Activated CD8-positive, alpha-beta memory T cell treated with anti-CD3 and anti-CD28 coated beads for 36 hours (primary cell): ENCODE measurements around the gene SATB2. TPM values are rescaled to one million over a fixed set of nuclear protein-coding genes. Genes with fewer than 3 reads are reported as not detected.

ENCODE experiments used
- CTCF ChIA-PET: fragments of 350-600 bp; sonication (Branson Sonifier 250); formaldehyde crosslinking; loops from one replicate; lab custom pipeline; 2021; ENCODE audit warnings: antibody characterized with exemption; lab: Charles Lee
- POLR2A ChIA-PET: fragments of 350-600 bp; sonication (Branson Sonifier 250); formaldehyde crosslinking; loops from one replicate; lab custom pipeline; 2021; ENCODE audit warnings: antibody characterized with exemption; lab: Charles Lee
- total RNA-seq, 2 experiments: library from RNA; stranded (reverse); gene quantifications; one replicate each; pipeline ENCODE4 v1.2.3, GENCODE V29; 2021

SATB2 gene
- total RNA-seq, 2 experiments from 2014 or later, result 0.15 to 0.21 TPM

- ChIA-PET POLR2A (no interaction called here), CTCF (interaction anchor here (1.1 kb wide), 1 partner anchor 22 kb away, joined by 3 read pairs; no protein-coding TSS in a partner anchor)
Measured at GRCh38 chr2:199467066-199467822, 9.5 kb upstream of the SATB2 start.

GRCh38 chr2:199466692-199467065 is 8.9 kb upstream of the SATB2 start:
- ChIA-PET POLR2A (no interaction called here), CTCF (interaction anchor here (1.1 kb wide), 1 partner anchor 22 kb away, joined by 3 read pairs; no protein-coding TSS in a partner anchor)

- ChIA-PET CTCF (interaction anchor here (1.1 kb wide), 1 partner anchor 23 kb away, joined by 3 read pairs; no protein-coding TSS in a partner anchor), POLR2A (no interaction called here)
Measured at GRCh38 chr2:199465988-199466691, 8.4 kb upstream of the SATB2 start.

- CTCF ChIA-PET, result no interaction called here
- POLR2A ChIA-PET, result no interaction called here
Measured at GRCh38 chr2:199465390-199465789, 7.7 kb upstream of the SATB2 start.

GRCh38 chr2:199464606-199465352 is 7.0 kb upstream of the SATB2 start:
- ChIA-PET CTCF (no interaction called here), POLR2A (interaction anchor here (0.6 kb wide), 1 partner anchor 39 kb away, joined by 4 read pairs; no protein-coding TSS in a partner anchor)

- ChIA-PET CTCF (no interaction called here), POLR2A (interaction anchor here (0.6 kb wide), 1 partner anchor 38 kb away, joined by 4 read pairs; no protein-coding TSS in a partner anchor)
Measured at GRCh38 chr2:199463708-199464605, 6.2 kb upstream of the SATB2 start.

GRCh38 chr2:199462956-199463692 is 5.4 kb upstream of the SATB2 start:
- CTCF ChIA-PET, result no interaction called here
- POLR2A ChIA-PET, result no interaction called here

- CTCF ChIA-PET, result no interaction called here
Measured at GRCh38 chr2:199462347-199462955, 4.7 kb upstream of the SATB2 start.

GRCh38 chr2:199461711-199462346 is 4.1 kb upstream of the SATB2 start:
- ChIA-PET POLR2A (no interaction called here), CTCF (no interaction called here)

More at GRCh38 chr2:199462347-199462955, 4.7 kb upstream of the SATB2 start:
- POLR2A ChIA-PET, result no interaction called here

- CTCF ChIA-PET, result no interaction called here
- POLR2A ChIA-PET, result no interaction called here
Measured at GRCh38 chr2:199460846-199461710, 3.3 kb upstream of the SATB2 start.

- POLR2A ChIA-PET, result no interaction called here
- CTCF ChIA-PET, result no interaction called here
Measured at GRCh38 chr2:199460101-199460671, 2.4 kb upstream of the SATB2 start.

- POLR2A ChIA-PET, result no interaction called here
- CTCF ChIA-PET, result interaction anchor here (1.4 kb wide), 1 partner anchor 29 kb away, joined by 3 read pairs; no protein-coding TSS in a partner anchor
Measured at GRCh38 chr2:199459286-199460100, 1.8 kb upstream of the SATB2 start.

- CTCF ChIA-PET, result interaction anchor here (1.4 kb wide), 1 partner anchor 29 kb away, joined by 3 read pairs; no protein-coding TSS in a partner anchor
Measured at GRCh38 chr2:199458806-199459285, 1.1 kb upstream of the SATB2 start.

GRCh38 chr2:199458009-199458805 is 468 bp upstream of the SATB2 start:
- ChIA-PET CTCF (interaction anchor here (1.4 kb wide), 1 partner anchor 30 kb away, joined by 3 read pairs; no protein-coding TSS in a partner anchor), POLR2A (no interaction called here)

More at GRCh38 chr2:199458806-199459285, 1.1 kb upstream of the SATB2 start:
- POLR2A ChIA-PET, result no interaction called here
